Body of pancreas (tissue), 4 donors: ENCODE results near the gene SLC22A23. TPM values are rescaled to one million over a fixed set of nuclear protein-coding genes. Genes with fewer than 3 reads are reported as not detected.
"Not testable (repeated sequence)": the region's sequence is repeated elsewhere in the genome, so short reads cannot be mapped to it uniquely, and the experiment has no call there.

Source experiments
- ATAC-seq: fragments of 150-250 bp; one replicate; pipeline ENCODE4 v1.9.1; 2016
- DNase-seq, 4 donors: peaks; one replicate each; pipeline ENCODE4 v3.0.0-alpha.2; 2019
- H3K27ac ChIP-seq, 4 donors: fragments of 200-600 bp; sonication (generic); 1 replicate in 3 of 4; 2 replicates in 1 of 4; pipeline versions ENCODE4 v1.5.1 to v1.6.1; 2016 to 2019; ENCODE audit warnings: mild to moderate bottlenecking in 1 of 4, mixed read lengths in 1 of 4, moderate library complexity in 1 of 4
- H3K27me3 ChIP-seq, 2 donors: fragments of 200-600 bp; sonication (generic); one replicate each; pipeline ENCODE4 v1.6.0; 2016; ENCODE audit warnings: mild to moderate bottlenecking in 1 of 2
- H3K36me3 ChIP-seq, 2 donors: fragments of 200-600 bp; sonication (generic); replicated peaks in 1 of 2; 2 replicates each; pipeline ENCODE4 v1.5.1; 2016; ENCODE audit warnings: low read depth in 2 of 2; ENCODE audit not compliant: insufficient read depth in 1 of 2
- H3K4me1 ChIP-seq: fragments of 200-600 bp; sonication (generic); one replicate; pipeline ENCODE4 v1.6.0; 2016
- H3K4me3 ChIP-seq, 2 donors: fragments of 200-600 bp; sonication (generic); 1 replicate in 1 of 2; 2 replicates in 1 of 2; pipeline ENCODE4 v1.5.1; 2016 to 2019
- H3K9me3 ChIP-seq, 3 donors: fragments of 200-600 bp; sonication (generic); 1 replicate in 2 of 3; 2 replicates in 1 of 3; pipeline ENCODE4 v1.5.1; 2016
- POLR2A ChIP-seq, 3 donors: fragments of 450-650 bp; IDR thresholded peaks; one replicate each; pipeline ENCODE4 v1.6.1; 2016; ENCODE audit warnings: antibody characterized with exemption in 3 of 3, mild to moderate bottlenecking in 2 of 3
- WGBS, 2 donors: methylation state at CpG; one replicate each; pipeline ENCODE4 v1.1.5; 2017; 5-methylcytosine and 5-hydroxymethylcytosine counted together
- intact Hi-C: fragments of 100-400 bp; cut with DNase I; formaldehyde crosslinking; loops from one replicate; pipeline ENCODE4 v1.15.1; 2023
- total RNA-seq, 2 donors: library from RNA; depleted of rRNA; stranded (reverse); fragments of >200 nt; gene quantifications; one replicate each; pipeline ENCODE4 v1.1.0, GENCODE V29; 2016
- TF ChIP-seq, protein P1 (sequence below), 7 experiments: fragments of 450-650 bp in 4 of 7; fragments of 200-600 bp in 3 of 7; sonication (generic) in 3 of 7; IDR thresholded peaks; one replicate each; pipeline ENCODE4 v1.5.1; 2016 to 2019; ENCODE audit warnings: antibody characterized with exemption in 7 of 7

The SLC22A23 gene
- total RNA-seq, 2 donors from 2014 or later, result 20.4 to 32.2 TPM

DNA sequence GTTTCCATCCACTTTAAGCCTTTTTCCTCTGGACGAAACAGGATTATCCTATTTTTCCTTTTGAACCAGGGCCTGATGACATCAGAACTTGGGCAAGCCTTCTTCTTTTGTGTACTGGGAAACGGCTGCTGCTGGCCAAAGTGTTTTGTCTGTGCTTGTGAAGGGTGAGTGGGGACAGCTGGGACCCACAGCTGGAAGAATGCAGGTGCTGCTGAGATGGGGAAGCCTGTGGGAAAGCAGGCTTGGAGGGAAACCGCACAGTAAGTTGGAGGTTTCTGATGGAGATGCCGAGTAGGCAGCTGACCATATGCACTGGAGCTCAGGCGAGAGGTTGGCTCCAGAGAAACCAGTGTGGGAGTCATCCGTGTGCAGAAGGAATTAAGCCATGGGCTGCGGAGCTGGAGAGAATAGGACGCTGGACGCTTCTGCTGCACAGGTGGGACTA lies 206.6 kb downstream of the SLC22A23 start:
- Histone ChIP-seq H3K9me3 (no peaks in the 10 kb centered on the region), H3K36me3 (no peaks in the 10 kb centered on the region), H3K4me1 (peaks cover 11% of the 10 kb centered on the region), H3K4me3 (no peak overlapping the region), H3K27ac (no peak overlapping the region), H3K27me3 (no peaks in the 10 kb centered on the region)
- ATAC-seq (no peak), DNase-seq (no peak)
- 87 to 90% methylated on average over 9 of the region's 9 CpGs for WGBS, 2 donors
- intact Hi-C loops, result loop anchor here (5.0 to 10.0 kb wide), 2 partner anchors 85 to 128 kb away; no protein-coding TSS in a partner anchor
- TF ChIP-seq POLR2A (IDR thresholded peaks at IDR 0.05), result no peak

DNA sequence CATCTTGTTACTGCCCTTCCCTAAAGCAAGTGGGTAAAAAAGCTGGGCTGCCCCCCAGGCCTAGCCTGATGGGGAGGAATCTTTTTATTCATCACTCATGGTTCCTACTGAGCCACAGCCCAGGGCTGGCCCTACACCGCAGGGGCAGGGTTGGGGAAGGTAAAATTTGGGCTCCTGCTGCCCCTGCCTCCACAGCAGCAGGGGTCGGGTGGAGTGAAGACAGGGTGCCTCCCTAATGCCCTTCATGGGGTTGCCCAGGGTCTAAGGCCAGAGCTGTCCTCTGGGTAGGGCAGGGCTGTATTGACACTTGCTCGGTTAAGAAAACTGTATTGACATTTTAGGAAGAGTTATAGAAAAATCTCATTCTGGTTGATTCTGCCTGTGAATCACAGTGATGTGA lies 207.0 kb downstream of the SLC22A23 start:
- H3K4me1 ChIP-seq, result peaks cover 11% of the 10 kb centered on the region
- TF ChIP-seq POLR2A (IDR thresholded peaks at IDR 0.05), result no peak
- TF ChIP-seq, protein P1, sequence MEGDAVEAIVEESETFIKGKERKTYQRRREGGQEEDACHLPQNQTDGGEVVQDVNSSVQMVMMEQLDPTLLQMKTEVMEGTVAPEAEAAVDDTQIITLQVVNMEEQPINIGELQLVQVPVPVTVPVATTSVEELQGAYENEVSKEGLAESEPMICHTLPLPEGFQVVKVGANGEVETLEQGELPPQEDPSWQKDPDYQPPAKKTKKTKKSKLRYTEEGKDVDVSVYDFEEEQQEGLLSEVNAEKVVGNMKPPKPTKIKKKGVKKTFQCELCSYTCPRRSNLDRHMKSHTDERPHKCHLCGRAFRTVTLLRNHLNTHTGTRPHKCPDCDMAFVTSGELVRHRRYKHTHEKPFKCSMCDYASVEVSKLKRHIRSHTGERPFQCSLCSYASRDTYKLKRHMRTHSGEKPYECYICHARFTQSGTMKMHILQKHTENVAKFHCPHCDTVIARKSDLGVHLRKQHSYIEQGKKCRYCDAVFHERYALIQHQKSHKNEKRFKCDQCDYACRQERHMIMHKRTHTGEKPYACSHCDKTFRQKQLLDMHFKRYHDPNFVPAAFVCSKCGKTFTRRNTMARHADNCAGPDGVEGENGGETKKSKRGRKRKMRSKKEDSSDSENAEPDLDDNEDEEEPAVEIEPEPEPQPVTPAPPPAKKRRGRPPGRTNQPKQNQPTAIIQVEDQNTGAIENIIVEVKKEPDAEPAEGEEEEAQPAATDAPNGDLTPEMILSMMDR (IDR thresholded peaks at IDR 0.05), result no peak
- no peak for ATAC-seq
- no peaks in the 10 kb centered on the region for H3K9me3 ChIP-seq
- no peaks in the 10 kb centered on the region for H3K36me3 ChIP-seq
- DNase-seq, result no peak
- H3K27me3 ChIP-seq, result no peaks in the 10 kb centered on the region
- intact Hi-C loops, result loop anchor here (5.0 to 10.0 kb wide), 2 partner anchors 85 to 128 kb away; no protein-coding TSS in a partner anchor
- no peak overlapping the region for H3K4me3 ChIP-seq
- WGBS, 2 donors, result 86 to 94% methylated on average over 3 of the region's 3 CpGs
- no peak overlapping the region for H3K27ac ChIP-seq

DNA sequence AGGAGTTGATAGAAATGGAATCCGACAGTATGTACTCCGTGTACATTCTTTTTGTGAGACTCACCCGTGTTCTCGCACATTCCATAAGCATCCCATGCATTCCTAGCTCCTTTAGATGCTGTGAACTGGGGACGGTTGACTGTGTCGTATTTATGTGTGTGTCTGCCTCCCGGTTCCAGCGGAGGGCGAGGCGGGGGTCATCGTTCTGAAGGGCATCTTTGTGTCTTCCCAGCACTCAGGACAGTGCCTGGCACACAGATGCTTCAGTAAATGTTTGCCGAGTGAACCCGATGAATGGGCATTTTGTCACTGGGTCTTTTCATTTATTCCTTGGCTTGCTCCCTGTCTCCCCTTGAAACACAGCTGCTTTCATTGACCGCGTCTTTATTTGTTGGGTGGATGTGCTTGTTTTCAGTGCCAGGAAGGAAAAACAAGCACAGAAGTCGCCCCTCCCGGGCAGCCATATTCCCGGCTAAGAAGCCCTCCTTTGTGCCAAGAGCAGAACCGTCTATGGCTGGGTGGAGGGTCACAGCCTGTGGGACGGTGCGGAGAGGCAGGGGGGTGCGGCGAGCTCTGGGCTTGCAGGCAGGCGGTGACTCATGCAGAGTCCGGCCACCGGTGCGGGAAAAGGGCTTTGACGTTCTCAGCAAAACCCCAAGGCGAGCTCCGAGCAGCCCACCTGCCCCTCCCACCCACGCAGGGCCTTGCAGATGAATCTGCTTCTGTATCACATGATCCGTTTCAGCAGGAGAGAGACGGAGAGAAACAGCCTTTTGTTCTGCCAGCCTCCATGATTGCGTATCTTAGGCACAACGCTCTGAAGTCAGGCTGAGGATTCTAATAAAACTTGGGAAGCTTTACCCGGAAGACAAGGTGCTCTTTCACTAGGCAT lies 209.3 kb downstream of the SLC22A23 start:
- no peaks in the 10 kb centered on the region for H3K36me3 ChIP-seq
- ATAC-seq (peak; percentile 46), DNase-seq (peak; percentile 37 to 59 (median 50))
- intact Hi-C loops, result no loop called here
- TF ChIP-seq POLR2A (IDR thresholded peaks at IDR 0.05), result peak in 1 of 3 donors; percentile 18
- TF ChIP-seq, protein P1 (IDR thresholded peaks at IDR 0.05), result no peak
- H3K4me1 ChIP-seq, result peaks cover 11% of the 10 kb centered on the region
- no peak overlapping the region for H3K4me3 ChIP-seq
- no peaks in the 10 kb centered on the region for H3K27me3 ChIP-seq
- no peaks in the 10 kb centered on the region for H3K9me3 ChIP-seq
- H3K27ac ChIP-seq, result no peak overlapping the region
- 44 to 61% methylated on average over 29 to 35 of the region's 36 CpGs for WGBS, 2 donors

DNA sequence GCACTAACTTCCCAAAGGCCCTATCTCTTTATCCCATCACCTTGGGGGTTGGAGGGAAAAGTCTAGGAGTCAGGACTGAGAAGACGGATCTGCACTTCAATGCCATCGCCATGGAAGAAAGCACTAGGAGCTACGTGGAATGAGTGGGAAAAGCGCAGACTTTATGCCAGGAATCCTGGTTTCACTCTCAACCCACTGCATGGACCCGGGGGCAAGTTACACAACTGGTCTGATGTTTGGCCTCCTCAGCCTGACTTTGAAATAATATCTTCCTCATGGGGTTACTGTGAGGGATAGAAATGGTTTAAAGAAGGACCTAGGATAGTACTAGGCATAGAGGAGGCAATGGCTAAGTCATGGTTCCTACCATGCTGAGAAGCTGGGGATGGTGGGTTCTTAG lies 211.6 kb downstream of the SLC22A23 start:
- TF ChIP-seq, protein P1 (IDR thresholded peaks at IDR 0.05), result no peak
- no peak for TF ChIP-seq POLR2A (IDR thresholded peaks at IDR 0.05)
- no peak for DNase-seq
- no peaks in the 10 kb centered on the region for H3K9me3 ChIP-seq
- no peak for ATAC-seq
- H3K27me3 ChIP-seq, result no peaks in the 10 kb centered on the region
- no peaks in the 10 kb centered on the region for H3K36me3 ChIP-seq
- intact Hi-C loops, result no loop called here
- H3K4me1 ChIP-seq, result no peaks in the 10 kb centered on the region
- H3K4me3 ChIP-seq, result no peak overlapping the region
- H3K27ac ChIP-seq, result no peak overlapping the region
- 94 to 95% methylated on average over 5 of the region's 5 CpGs for WGBS, 2 donors

DNA sequence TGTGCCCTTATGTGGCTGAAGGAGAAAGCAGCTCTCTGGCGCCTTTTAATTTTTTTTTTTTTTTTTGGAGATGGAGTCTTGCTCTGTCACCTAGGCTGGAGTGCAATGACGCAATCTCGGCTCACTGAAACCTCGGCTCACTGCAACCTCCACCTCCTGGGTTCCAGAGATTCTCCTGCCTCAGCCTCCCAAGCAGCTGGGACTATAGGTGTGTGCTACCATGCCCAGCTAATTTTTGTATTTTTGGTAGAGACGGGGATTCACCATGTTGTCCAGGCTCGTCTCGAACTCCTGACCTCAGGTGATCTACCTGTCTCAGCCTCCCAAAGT lies 212.1 kb downstream of the SLC22A23 start:
- WGBS, 2 donors, result 88 to 99% methylated on average over 7 of the region's 7 CpGs
- intact Hi-C loops, result not testable (repeated sequence)

More for the DNA sequence above, 212.1 kb downstream of the SLC22A23 start:
- not testable (repeated sequence) for H3K27me3 ChIP-seq, H3K27ac ChIP-seq, H3K4me1 ChIP-seq, H3K36me3 ChIP-seq, H3K9me3 ChIP-seq, H3K4me3 ChIP-seq, DNase-seq, ATAC-seq
